HepG2 (cell line): ENCODE results near the gene PHF23. TPM values are rescaled to one million over a fixed set of nuclear protein-coding genes. Genes with fewer than 3 reads are reported as not detected.

Experiments
- FOXM1 ChIP-seq: sonication (generic); formaldehyde crosslinking; IDR thresholded peaks from 2 replicates; pipeline ENCODE4 v1.5.0; 2020; ENCODE audit warnings: missing genetic modification reagents
- IKZF4 ChIP-seq: sonication (generic); formaldehyde crosslinking; IDR thresholded peaks from 2 replicates; pipeline ENCODE4 v1.5.1; 2020; ENCODE audit warnings: borderline replicate concordance, mild to moderate bottlenecking, low read depth, missing genetic modification reagents; ENCODE audit errors: not compliant biosample characterization
- MAFF ChIP-seq: IDR thresholded peaks from 2 replicates; pipeline ENCODE4 v1.6.1; 2011; ENCODE audit warnings: low read depth, low read length, improper control_type of control experiment
- MIXL1 ChIP-seq: IDR thresholded peaks from 2 replicates; pipeline ENCODE4 v1.6.1; 2016
- RBFOX2 ChIP-seq: fragments of 200-400 bp; formaldehyde crosslinking; IDR thresholded peaks from 2 replicates; pipeline ENCODE4 v1.6.1; 2017; ENCODE audit warnings: low read depth, mild to moderate bottlenecking, low read length
- SKI ChIP-seq: fragments of 450-650 bp; IDR thresholded peaks from one replicate; pipeline ENCODE4 v1.6.1; 2018; ENCODE audit warnings: mild to moderate bottlenecking; ENCODE audit not compliant: partially characterized antibody
- TCF7L2 ChIP-seq: IDR thresholded peaks from 2 replicates; pipeline ENCODE4 v1.6.1; 2011; ENCODE audit warnings: mild to moderate bottlenecking, low read depth, low read length, moderate library complexity
- TMF1 ChIP-seq: sonication (generic); formaldehyde crosslinking; IDR thresholded peaks from 2 replicates; pipeline ENCODE4 v1.8.1; 2022; ENCODE audit warnings: low read depth, missing genetic modification reagents
- ZNF160 ChIP-seq: sonication (generic); formaldehyde crosslinking; IDR thresholded peaks from 2 replicates; pipeline ENCODE4 v1.8.0; 2022; ENCODE audit warnings: mild to moderate bottlenecking, inconsistent platforms, missing genetic modification reagents
- ZNF256 ChIP-seq: sonication (generic); formaldehyde crosslinking; conservative IDR thresholded peaks from 2 replicates; pipeline ENCODE4 v1.4.0; 2020; ENCODE audit warnings: missing genetic modification reagents
- ZNF496 ChIP-seq: sonication (generic); formaldehyde crosslinking; IDR thresholded peaks from 2 replicates; pipeline ENCODE4 v1.8.1; 2023; ENCODE audit warnings: mild to moderate bottlenecking, moderate library complexity, missing genetic modification reagents; ENCODE audit not compliant: insufficient replicate concordance
- ZNF691 ChIP-seq: sonication (generic); formaldehyde crosslinking; IDR thresholded peaks from 2 replicates; pipeline ENCODE4 v1.4.0; 2020; ENCODE audit warnings: missing genetic modification reagents, low read depth, mild to moderate bottlenecking, borderline replicate concordance
- ZNF7 ChIP-seq: IDR thresholded peaks from 2 replicates; pipeline ENCODE4 v1.6.1; 2016; ENCODE audit warnings: missing biosample characterization, missing genetic modification reagents
- polyA plus RNA-seq, 8 experiments: library from polyadenylated mRNA; depleted of rRNA in 3 of 8; stranded (reverse) in 7 of 8; unstranded in 1 of 8; fragments of >200 nt; fragmentation: Illumina TruSeq in 4 of 8; extraction: Trizol in 4 of 8; gene quantifications; 2 replicates each; pipeline versions ENCODE4 v1.2.1 to v1.2.3, GENCODE V29; 2011 to 2016; ENCODE audit warnings: low read depth in 4 of 8, missing spikeins in 1 of 8, mixed read lengths in 1 of 8; ENCODE audit not compliant: insufficient read depth in 1 of 8
- total RNA-seq, 5 experiments: library from RNA; depleted of rRNA; stranded (reverse); fragments of >200 nt; fragmentation: Illumina TruSeq; extraction: Trizol; gene quantifications; 2 replicates each; pipeline ENCODE4 v1.2.3, GENCODE V29; 2016; ENCODE audit warnings: low read depth in 1 of 5
- TF ChIP-seq, protein P1 (sequence below): sonication (generic); formaldehyde crosslinking; IDR thresholded peaks from 2 replicates; pipeline ENCODE4 v1.4.0; 2020; ENCODE audit warnings: missing genetic modification reagents
- TF ChIP-seq, protein P2 (sequence below): sonication (generic); formaldehyde crosslinking; IDR thresholded peaks from 2 replicates; pipeline ENCODE4 v1.8.0; 2022; ENCODE audit warnings: mild to moderate bottlenecking, missing genetic modification reagents, borderline replicate concordance
- TF ChIP-seq, protein P3 (sequence below): sonication (generic); formaldehyde crosslinking; IDR thresholded peaks from 2 replicates; pipeline ENCODE4 v1.4.0; 2020; ENCODE audit warnings: missing genetic modification reagents
- TF ChIP-seq, protein P4 (sequence below): sonication (generic); formaldehyde crosslinking; conservative IDR thresholded peaks from 2 replicates; pipeline ENCODE4 v1.8.0; 2022; ENCODE audit warnings: missing genetic modification reagents
- TF ChIP-seq, protein P5 (sequence below): sonication (generic); formaldehyde crosslinking; IDR thresholded peaks from 2 replicates; pipeline ENCODE4 v1.4.0; 2020; ENCODE audit warnings: missing genetic modification reagents

PHF23 gene
- total and polyA plus RNA-seq, 2 of the 13 experiments (the other 11 are each of a cell fraction or from before 2014, with no cell fraction given), result 27.6 to 33.2 TPM

DNA sequence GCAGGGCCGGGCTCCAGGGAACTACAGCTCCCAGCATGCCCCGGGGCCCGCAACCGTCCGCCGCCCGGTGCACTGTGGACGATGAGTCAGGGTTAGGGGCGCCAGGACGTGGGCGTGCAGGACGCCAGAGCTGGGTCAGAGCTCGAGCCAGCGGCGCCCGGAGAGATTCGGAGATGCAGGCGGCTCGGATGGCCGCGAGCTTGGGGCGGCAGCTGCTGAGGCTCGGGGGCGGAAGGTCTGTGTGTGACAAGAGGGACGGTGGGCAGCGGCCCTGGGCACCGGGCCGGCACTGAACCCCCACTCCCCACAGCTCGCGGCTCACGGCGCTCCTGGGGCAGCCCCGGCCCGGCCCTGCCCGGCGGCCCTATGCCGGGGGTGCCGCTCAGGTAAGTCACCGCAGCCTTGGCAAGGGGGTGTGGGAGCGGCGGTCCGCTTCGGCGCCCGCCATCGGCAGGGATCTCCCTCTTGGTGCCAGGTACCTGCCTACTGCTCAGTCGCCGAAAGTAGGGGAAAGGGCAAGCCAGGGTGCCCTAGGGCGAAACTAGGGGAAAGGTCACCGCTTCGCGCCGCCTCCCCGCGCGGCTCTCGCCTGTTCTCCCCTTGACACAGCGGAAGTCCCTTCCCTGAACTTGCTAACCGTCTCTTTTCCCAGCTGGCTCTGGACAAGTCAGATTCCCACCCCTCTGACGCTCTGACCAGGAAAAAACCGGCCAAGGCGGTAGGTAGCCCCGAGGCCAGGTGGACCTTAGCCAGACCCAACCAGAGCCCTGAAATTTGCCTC lies 19.3 kb downstream of the PHF23 start, which contains the start of the genes ACADVL and DLG4 (continued):
- TF ChIP-seq, protein P1, sequence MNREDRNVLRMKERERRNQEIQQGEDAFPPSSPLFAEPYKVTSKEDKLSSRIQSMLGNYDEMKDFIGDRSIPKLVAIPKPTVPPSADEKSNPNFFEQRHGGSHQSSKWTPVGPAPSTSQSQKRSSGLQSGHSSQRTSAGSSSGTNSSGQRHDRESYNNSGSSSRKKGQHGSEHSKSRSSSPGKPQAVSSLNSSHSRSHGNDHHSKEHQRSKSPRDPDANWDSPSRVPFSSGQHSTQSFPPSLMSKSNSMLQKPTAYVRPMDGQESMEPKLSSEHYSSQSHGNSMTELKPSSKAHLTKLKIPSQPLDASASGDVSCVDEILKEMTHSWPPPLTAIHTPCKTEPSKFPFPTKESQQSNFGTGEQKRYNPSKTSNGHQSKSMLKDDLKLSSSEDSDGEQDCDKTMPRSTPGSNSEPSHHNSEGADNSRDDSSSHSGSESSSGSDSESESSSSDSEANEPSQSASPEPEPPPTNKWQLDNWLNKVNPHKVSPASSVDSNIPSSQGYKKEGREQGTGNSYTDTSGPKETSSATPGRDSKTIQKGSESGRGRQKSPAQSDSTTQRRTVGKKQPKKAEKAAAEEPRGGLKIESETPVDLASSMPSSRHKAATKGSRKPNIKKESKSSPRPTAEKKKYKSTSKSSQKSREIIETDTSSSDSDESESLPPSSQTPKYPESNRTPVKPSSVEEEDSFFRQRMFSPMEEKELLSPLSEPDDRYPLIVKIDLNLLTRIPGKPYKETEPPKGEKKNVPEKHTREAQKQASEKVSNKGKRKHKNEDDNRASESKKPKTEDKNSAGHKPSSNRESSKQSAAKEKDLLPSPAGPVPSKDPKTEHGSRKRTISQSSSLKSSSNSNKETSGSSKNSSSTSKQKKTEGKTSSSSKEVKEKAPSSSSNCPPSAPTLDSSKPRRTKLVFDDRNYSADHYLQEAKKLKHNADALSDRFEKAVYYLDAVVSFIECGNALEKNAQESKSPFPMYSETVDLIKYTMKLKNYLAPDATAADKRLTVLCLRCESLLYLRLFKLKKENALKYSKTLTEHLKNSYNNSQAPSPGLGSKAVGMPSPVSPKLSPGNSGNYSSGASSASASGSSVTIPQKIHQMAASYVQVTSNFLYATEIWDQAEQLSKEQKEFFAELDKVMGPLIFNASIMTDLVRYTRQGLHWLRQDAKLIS (CRISPR knock-in tag), result no peak; the same call in 1 of the 2 replicates
- TF ChIP-seq, protein P2, sequence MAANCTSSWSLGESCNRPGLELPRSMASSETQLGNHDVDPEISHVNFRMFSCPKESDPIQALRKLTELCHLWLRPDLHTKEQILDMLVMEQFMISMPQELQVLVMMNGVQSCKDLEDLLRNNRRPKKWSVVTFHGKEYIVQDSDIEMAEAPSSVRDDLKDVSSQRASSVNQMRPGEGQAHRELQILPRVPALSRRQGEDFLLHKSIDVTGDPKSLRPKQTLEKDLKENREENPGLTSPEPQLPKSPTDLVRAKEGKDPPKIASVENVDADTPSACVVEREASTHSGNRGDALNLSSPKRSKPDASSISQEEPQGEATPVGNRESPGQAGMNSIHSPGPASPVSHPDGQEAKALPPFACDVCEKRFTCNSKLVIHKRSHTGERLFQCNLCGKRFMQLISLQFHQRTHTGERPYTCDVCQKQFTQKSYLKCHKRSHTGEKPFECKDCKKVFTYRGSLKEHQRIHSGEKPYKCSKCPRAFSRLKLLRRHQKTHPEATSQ (CRISPR knock-in tag), result no peak
- TF ChIP-seq, protein P3, sequence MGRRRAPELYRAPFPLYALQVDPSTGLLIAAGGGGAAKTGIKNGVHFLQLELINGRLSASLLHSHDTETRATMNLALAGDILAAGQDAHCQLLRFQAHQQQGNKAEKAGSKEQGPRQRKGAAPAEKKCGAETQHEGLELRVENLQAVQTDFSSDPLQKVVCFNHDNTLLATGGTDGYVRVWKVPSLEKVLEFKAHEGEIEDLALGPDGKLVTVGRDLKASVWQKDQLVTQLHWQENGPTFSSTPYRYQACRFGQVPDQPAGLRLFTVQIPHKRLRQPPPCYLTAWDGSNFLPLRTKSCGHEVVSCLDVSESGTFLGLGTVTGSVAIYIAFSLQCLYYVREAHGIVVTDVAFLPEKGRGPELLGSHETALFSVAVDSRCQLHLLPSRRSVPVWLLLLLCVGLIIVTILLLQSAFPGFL (CRISPR knock-in tag), result no peak
- TF ChIP-seq TCF7L2 (no peak), ZNF691 (no peak), ZNF7 (CRISPR knock-in tag) (no peak), SKI (peak; percentile 47), FOXM1 (CRISPR knock-in tag) (no peak), ZNF256 (CRISPR knock-in tag) (no peak), RBFOX2 (peak; percentile 94), ZNF496 (CRISPR knock-in tag) (no peak), IKZF4 (CRISPR knock-in tag) (peak; percentile 93), MIXL1 (CRISPR knock-in tag) (no peak), ZNF160 (CRISPR knock-in tag) (no peak), TMF1 (peak; percentile 73; the same call in 1 of the 2 replicates), MAFF (no peak)
- TF ChIP-seq, protein P4, sequence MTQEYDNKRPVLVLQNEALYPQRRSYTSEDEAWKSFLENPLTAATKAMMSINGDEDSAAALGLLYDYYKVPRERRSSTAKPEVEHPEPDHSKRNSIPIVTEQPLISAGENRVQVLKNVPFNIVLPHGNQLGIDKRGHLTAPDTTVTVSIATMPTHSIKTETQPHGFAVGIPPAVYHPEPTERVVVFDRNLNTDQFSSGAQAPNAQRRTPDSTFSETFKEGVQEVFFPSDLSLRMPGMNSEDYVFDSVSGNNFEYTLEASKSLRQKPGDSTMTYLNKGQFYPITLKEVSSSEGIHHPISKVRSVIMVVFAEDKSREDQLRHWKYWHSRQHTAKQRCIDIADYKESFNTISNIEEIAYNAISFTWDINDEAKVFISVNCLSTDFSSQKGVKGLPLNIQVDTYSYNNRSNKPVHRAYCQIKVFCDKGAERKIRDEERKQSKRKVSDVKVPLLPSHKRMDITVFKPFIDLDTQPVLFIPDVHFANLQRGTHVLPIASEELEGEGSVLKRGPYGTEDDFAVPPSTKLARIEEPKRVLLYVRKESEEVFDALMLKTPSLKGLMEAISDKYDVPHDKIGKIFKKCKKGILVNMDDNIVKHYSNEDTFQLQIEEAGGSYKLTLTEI (CRISPR knock-in tag), result no peak
- TF ChIP-seq, protein P5, sequence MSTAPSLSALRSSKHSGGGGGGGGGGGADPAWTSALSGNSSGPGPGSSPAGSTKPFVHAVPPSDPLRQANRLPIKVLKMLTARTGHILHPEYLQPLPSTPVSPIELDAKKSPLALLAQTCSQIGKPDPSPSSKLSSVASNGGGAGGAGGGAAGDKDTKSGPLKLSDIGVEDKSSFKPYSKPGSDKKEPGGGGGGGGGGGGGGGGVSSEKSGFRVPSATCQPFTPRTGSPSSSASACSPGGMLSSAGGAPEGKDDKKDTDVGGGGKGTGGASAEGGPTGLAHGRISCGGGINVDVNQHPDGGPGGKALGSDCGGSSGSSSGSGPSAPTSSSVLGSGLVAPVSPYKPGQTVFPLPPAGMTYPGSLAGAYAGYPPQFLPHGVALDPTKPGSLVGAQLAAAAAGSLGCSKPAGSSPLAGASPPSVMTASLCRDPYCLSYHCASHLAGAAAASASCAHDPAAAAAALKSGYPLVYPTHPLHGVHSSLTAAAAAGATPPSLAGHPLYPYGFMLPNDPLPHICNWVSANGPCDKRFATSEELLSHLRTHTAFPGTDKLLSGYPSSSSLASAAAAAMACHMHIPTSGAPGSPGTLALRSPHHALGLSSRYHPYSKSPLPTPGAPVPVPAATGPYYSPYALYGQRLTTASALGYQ (CRISPR knock-in tag), result no peak
